Osteoblast (primary cell): ENCODE results near the gene SPA17. TPM values are rescaled to one million over a fixed set of nuclear protein-coding genes. Genes with fewer than 3 reads are reported as not detected.

ENCODE experiments used
- DNase-seq: peaks from one replicate; pipeline ENCODE4 v3.0.0; 2011; ENCODE audit warnings: low spot score, mixed read lengths; ENCODE audit not compliant: insufficient read length; ENCODE audit errors: missing footprints
- H2AFZ ChIP-seq: 2 replicates; pipeline ENCODE4 v1.6.0; 2011; ENCODE audit warnings: mild to moderate bottlenecking, low read length
- H3K27ac ChIP-seq: 2 replicates; pipeline ENCODE4 v1.5.1; 2011; ENCODE audit warnings: mild to moderate bottlenecking, low read depth, low read length, moderate library complexity
- H3K27me3 ChIP-seq: 2 replicates; pipeline ENCODE4 v1.6.0; 2012; ENCODE audit warnings: mild to moderate bottlenecking, control low read depth, inconsistent platforms, low read length, moderate library complexity; ENCODE audit not compliant: insufficient read depth
- H3K36me3 ChIP-seq: 2 replicates; pipeline ENCODE4 v1.5.1; 2011; ENCODE audit warnings: mild to moderate bottlenecking, low read length, control low read depth, moderate library complexity; ENCODE audit not compliant: insufficient read depth
- H3K4me1 ChIP-seq: 2 replicates; pipeline ENCODE4 v1.5.1; 2011; ENCODE audit warnings: mild to moderate bottlenecking, low read length, control low read depth, moderate library complexity; ENCODE audit not compliant: insufficient read depth
- H3K4me2 ChIP-seq: 2 replicates; pipeline ENCODE4 v1.6.0; 2011; ENCODE audit warnings: mild to moderate bottlenecking, low read length; ENCODE audit not compliant: insufficient read depth
- H3K4me3 ChIP-seq: fragments of 200-600 bp; sonication (generic); 3 replicates; pipeline ENCODE4 v1.5.1; 2012; ENCODE audit warnings: mild to moderate bottlenecking, low read length, inconsistent platforms; ENCODE audit not compliant: insufficient read depth
- H3K79me2 ChIP-seq: 2 replicates; pipeline ENCODE4 v1.6.0; 2012; ENCODE audit warnings: mild to moderate bottlenecking, low read length, control low read depth, inconsistent platforms; ENCODE audit not compliant: insufficient read depth
- H3K9me3 ChIP-seq: 2 replicates; pipeline ENCODE4 v1.5.1; 2011; ENCODE audit warnings: low read depth, low read length, control low read depth
- H4K20me1 ChIP-seq: 2 replicates; pipeline ENCODE4 v1.6.0; 2012; ENCODE audit warnings: mild to moderate bottlenecking, low read length, control low read depth; ENCODE audit not compliant: insufficient read depth
- CTCF ChIP-seq: IDR thresholded peaks from 2 replicates; pipeline ENCODE4 v1.5.1; 2011; ENCODE audit warnings: mild to moderate bottlenecking, low read depth, low read length, moderate library complexity; ENCODE audit errors: extremely low read depth
- total RNA-seq: library from RNA; depleted of rRNA; stranded (reverse); fragments of >200 nt; gene quantifications from 2 replicates; pipeline ENCODE4 v1.2.3, GENCODE V29; 2012

The SPA17 gene
- total RNA-seq, result 8.0 and 8.8 TPM in 2 replicates

DNA sequence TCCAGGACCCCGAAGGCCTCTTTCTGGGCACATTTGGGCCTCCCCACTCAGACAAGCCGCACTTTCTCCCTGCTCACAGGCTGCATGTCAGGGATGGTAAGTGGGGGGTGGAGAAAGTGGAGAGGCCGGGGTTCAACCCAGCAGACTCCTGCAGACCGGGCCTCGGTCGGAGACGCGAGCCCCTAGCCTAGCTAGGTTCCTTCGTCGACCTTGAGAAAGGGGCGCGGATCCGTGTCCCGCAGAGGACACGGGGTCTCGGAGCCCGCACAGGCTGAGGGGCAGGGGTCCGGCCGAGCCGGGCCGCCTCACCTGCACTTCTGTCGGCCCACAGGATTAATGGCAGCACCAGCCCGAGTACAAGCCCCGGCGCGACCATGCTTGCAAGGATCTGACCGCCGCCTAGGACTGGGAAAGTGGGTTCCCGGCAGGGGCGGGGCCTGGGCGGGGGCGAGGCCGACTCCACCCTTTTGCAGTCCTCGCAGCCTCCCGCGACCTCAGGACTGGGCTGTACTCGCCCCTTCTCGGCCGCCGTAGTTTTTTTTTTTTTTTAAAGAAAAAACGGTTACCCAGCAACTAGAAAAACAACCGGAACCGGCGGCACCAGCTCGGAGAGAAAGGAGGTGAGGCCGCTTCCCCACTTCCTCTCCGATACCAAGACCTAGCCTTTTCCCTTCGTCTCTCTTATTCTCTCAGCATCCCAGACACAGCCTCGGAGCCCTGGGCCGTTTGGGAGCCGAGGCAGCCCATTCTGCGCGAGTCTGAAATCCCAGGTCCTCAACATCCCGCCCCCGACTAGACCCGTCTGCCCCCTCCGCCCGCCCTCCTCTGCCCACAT lies at the start of gene SPA17, which contains the start of gene SIAE:
TSS of gene SPA17 (plus strand) at position 572 of the 835 bp plus-strand sequence. CDS start 1,361 bp downstream, outside the sequence.
TSS of gene SIAE (minus strand) at position 407 of the 835 bp plus-strand sequence. CDS start at position 376, 31 bp downstream.
- peak within 1 kb of the TSS; percentile 90 for H3K4me3 ChIP-seq
- peak within 1 kb of the TSS; percentile 93 for H2AFZ ChIP-seq
- peaks cover 10% of the 10 kb centered on the region for H3K4me1 ChIP-seq
- no peaks in the 10 kb centered on the region for H3K79me2 ChIP-seq
- no peaks in the 10 kb centered on the region for H3K36me3 ChIP-seq
- H3K27me3 ChIP-seq, result no peaks in the 10 kb centered on the region
- H4K20me1 ChIP-seq, result no peaks in the 10 kb centered on the region
- H3K27ac ChIP-seq, result peak within 1 kb of the TSS; percentile 81
- peak within 1 kb of the TSS; percentile 92 for H3K4me2 ChIP-seq
- no peak for TF ChIP-seq CTCF
- H3K9me3 ChIP-seq, result no peaks in the 10 kb centered on the region
- DNase-seq, result peak; percentile 95

- DNase-seq, result peak; percentile 26
- no peak overlapping the region for H3K4me2 ChIP-seq
- H3K27ac ChIP-seq, result no peak overlapping the region
Measured at GRCh38 chr11:124625504-124626168, 48.1 kb upstream of the SPA17 start.

DNA sequence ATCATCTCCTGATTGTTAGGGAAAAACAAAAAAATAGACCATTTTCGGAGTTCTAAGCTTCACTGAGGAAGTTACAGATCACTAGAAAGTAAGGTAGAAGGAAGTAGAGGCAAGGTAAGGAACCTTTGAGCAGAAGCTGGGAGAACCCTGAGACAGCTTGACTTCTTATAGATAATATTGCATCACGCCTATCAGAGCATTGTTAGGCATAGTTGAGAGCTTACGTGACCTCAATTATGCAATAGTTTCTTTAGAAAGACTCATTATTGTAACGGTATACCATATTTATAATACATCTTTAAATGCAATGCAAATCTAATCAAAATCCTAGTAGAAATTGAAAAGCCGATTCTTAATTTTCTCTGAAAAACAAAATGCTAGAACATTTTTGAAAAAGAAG lies 46.2 kb upstream of the SPA17 start:
- Histone ChIP-seq H3K4me1 (peaks cover 13% of the 10 kb centered on the region), H4K20me1 (peaks cover 21% of the 10 kb centered on the region), H3K4me3 (no peak overlapping the region), H3K27me3 (no peaks in the 10 kb centered on the region), H3K79me2 (peaks cover 46% of the 10 kb centered on the region), H3K27ac (no peak overlapping the region), H3K36me3 (peaks cover 67% of the 10 kb centered on the region), H2AFZ (no peak overlapping the region), H3K9me3 (no peaks in the 10 kb centered on the region), H3K4me2 (no peak overlapping the region)
- TF ChIP-seq CTCF, result no peak
- DNase-seq, result no peak

More at GRCh38 chr11:124625504-124626168, 48.1 kb upstream of the SPA17 start:
- Histone ChIP-seq H3K79me2 (peaks cover 46% of the 10 kb centered on the region), H3K36me3 (peaks cover 49% of the 10 kb centered on the region), H3K4me3 (no peak overlapping the region), H2AFZ (no peak overlapping the region), H3K27me3 (peaks cover 2% of the 10 kb centered on the region), H3K4me1 (peaks cover 18% of the 10 kb centered on the region), H4K20me1 (peaks cover 21% of the 10 kb centered on the region), H3K9me3 (no peaks in the 10 kb centered on the region)
- no peak for TF ChIP-seq CTCF

DNA sequence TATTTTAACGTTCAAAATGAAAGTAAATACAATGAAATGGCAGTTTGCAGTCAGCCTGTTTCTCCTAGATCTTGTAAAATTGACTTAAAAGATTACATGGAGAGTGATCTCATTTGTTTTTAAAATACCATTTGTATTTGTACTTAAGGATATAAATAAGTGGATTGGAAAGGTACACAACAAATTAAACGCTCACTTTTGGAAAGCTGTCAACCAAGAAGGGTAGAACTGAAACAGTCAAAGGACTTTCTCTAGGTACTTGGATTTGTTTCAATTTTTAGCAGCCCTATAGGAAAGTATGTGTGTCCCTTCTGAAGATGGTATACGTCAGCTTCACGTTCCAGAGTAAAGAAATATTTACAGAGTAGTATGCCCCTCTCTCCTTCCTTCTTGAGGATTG lies 43.7 kb upstream of the SPA17 start:
- no peak overlapping the region for H2AFZ ChIP-seq
- DNase-seq, result no peak
- H3K4me3 ChIP-seq, result no peak overlapping the region
- H4K20me1 ChIP-seq, result peaks cover 12% of the 10 kb centered on the region
- H3K9me3 ChIP-seq, result no peaks in the 10 kb centered on the region
- TF ChIP-seq CTCF, result no peak
- peaks cover 25% of the 10 kb centered on the region for H3K79me2 ChIP-seq
- no peaks in the 10 kb centered on the region for H3K4me1 ChIP-seq
- H3K4me2 ChIP-seq, result no peak overlapping the region
- H3K27me3 ChIP-seq, result no peaks in the 10 kb centered on the region
- H3K27ac ChIP-seq, result no peak overlapping the region
- H3K36me3 ChIP-seq, result peaks cover 76% of the 10 kb centered on the region
